RWPE1 (cell line): ENCODE results near the gene CASP10.

Experiments
- CTCF ChIA-PET: fragments of 350-600 bp; sonication (Branson Sonifier 250); formaldehyde crosslinking; extraction: SDS; loops from one replicate; lab custom pipeline; 2021; lab: Yijun Ruan, JAX
- POLR2A ChIA-PET: fragments of 400-600 bp; formaldehyde crosslinking; extraction: SDS; loops from one replicate; lab custom pipeline; 2020; ENCODE audit warnings: antibody characterized with exemption; ENCODE audit not compliant: low non-redundant PET; lab: Yijun Ruan, JAX
- DNase-seq: peaks from one replicate; pipeline ENCODE4 v3.0.0; 2012; ENCODE audit warnings: low spot score
- H3K27ac ChIP-seq: fragments of 450-650 bp; 2 replicates; pipeline ENCODE4 v1.5.1; 2017
- CTCF ChIP-seq: fragments of 450-650 bp; conservative IDR thresholded peaks from 2 replicates; pipeline ENCODE4 v1.5.1; 2017; ENCODE audit warnings: low read depth, mild to moderate bottlenecking

CASP10 gene

GRCh38 chr2:201248288-201248844 is 65.4 kb downstream of the CASP10 start:
- no peak overlapping the region for H3K27ac ChIP-seq
- DNase-seq = no peak
- no peak for TF ChIP-seq CTCF
- ChIA-PET POLR2A (no interaction called here), CTCF (interaction anchor here (0.9 kb wide), 1 partner anchor 16 kb away, joined by 3 read pairs; no protein-coding TSS in a partner anchor)

- no peak for DNase-seq
- ChIA-PET CTCF (no interaction called here), POLR2A (no interaction called here)
- no peak for TF ChIP-seq CTCF
- no peak overlapping the region for H3K27ac ChIP-seq
These were observed 66.9 kb downstream of the CASP10 start for GRCh38 chr2:201249889-201250288.

- POLR2A ChIA-PET = no interaction called here
- CTCF ChIA-PET = no interaction called here
- no peak for TF ChIP-seq CTCF
- DNase-seq = no peak
- no peak overlapping the region for H3K27ac ChIP-seq
These were observed 67.8 kb downstream of the CASP10 start for GRCh38 chr2:201250741-201251140.

GRCh38 chr2:201254081-201254730 is 71.3 kb downstream of the CASP10 start:
- TF ChIP-seq CTCF = no peak
- CTCF ChIA-PET = interaction anchor here (0.6 to 1.3 kb wide), 3 partner anchors 17 to 160 kb away, joined by 3 to 8 read pairs (median 4); no protein-coding TSS in a partner anchor

GRCh38 chr2:201255408-201256033 is 72.6 kb downstream of the CASP10 start:
- CTCF ChIA-PET = no interaction called here
- peak overlapping the region; percentile 54 for H3K27ac ChIP-seq
- POLR2A ChIA-PET = no interaction called here
- TF ChIP-seq CTCF = no peak
- DNase-seq = no peak

More at GRCh38 chr2:201254081-201254730, 71.3 kb downstream of the CASP10 start:
- POLR2A ChIA-PET = no interaction called here
- DNase-seq = no peak
- peak overlapping the region; percentile 54 for H3K27ac ChIP-seq

- ChIA-PET CTCF (no interaction called here), POLR2A (no interaction called here)
- TF ChIP-seq CTCF = no peak
- no peak for DNase-seq
- H3K27ac ChIP-seq = peak overlapping the region; percentile 54
These were observed 73.1 kb downstream of the CASP10 start for GRCh38 chr2:201256082-201256481.
